DOHH2 (cell line): ENCODE data around the gene TRAPPC1.

Experiments used
- H3F3A ChIP-seq: fragments of 200-600 bp; sonication (generic), shearing (Covaris generic); 2 replicates; pipeline ENCODE4 v1.6.0; 2016; ENCODE audit warnings: antibody characterized with exemption, mild to moderate bottlenecking; ENCODE audit not compliant: control insufficient read depth, insufficient read depth
- H3K27ac ChIP-seq: fragments of 200-600 bp; sonication (generic); 2 replicates; pipeline ENCODE4 v1.5.1; 2014; ENCODE audit warnings: low read depth, mild to moderate bottlenecking, low read length, moderate library complexity
- H3K27me3 ChIP-seq: fragments of 200-600 bp; sonication (generic); 2 replicates; pipeline ENCODE4 v1.6.1; 2014; ENCODE audit warnings: mild to moderate bottlenecking, low read length, mixed read lengths; ENCODE audit not compliant: control insufficient read depth
- H3K36me3 ChIP-seq: fragments of 200-600 bp; sonication (generic); 2 replicates; pipeline ENCODE4 v1.6.1; 2014; ENCODE audit warnings: mild to moderate bottlenecking, low read length, moderate library complexity, mixed read lengths; ENCODE audit not compliant: control insufficient read depth
- H3K4me1 ChIP-seq: fragments of 200-600 bp; sonication (generic); 2 replicates; pipeline ENCODE4 v1.6.1; 2014; ENCODE audit warnings: mild to moderate bottlenecking, low read length, mixed read lengths; ENCODE audit not compliant: control insufficient read depth
- H3K4me2 ChIP-seq: fragments of 200-600 bp; sonication (generic); 2 replicates; pipeline ENCODE4 v1.6.0; 2014; ENCODE audit warnings: mild to moderate bottlenecking, low read length, moderate library complexity
- H3K4me3 ChIP-seq: fragments of 200-600 bp; sonication (generic); 2 replicates; pipeline ENCODE4 v1.5.1; 2014; ENCODE audit warnings: mild to moderate bottlenecking, low read length, mixed read lengths
- H3K79me2 ChIP-seq: fragments of 200-600 bp; sonication (generic); 2 replicates; pipeline ENCODE4 v1.6.1; 2014; ENCODE audit warnings: mild to moderate bottlenecking, low read length, mixed read lengths; ENCODE audit not compliant: control insufficient read depth
- H3K9me2 ChIP-seq: fragments of 200-600 bp; sonication (generic); replicated peaks from 2 replicates; pipeline ENCODE4 v1.6.1; 2014; ENCODE audit warnings: mild to moderate bottlenecking, low read length, mixed read lengths; ENCODE audit not compliant: control insufficient read depth
- H3K9me3 ChIP-seq: fragments of 200-600 bp; sonication (generic); 2 replicates; pipeline ENCODE4 v1.6.1; 2014; ENCODE audit warnings: antibody characterized with exemption, low read length, mixed read lengths; ENCODE audit not compliant: control insufficient read depth, insufficient read depth
- H4K20me1 ChIP-seq: fragments of 200-600 bp; sonication (generic); 2 replicates; pipeline ENCODE4 v1.6.0; 2014; ENCODE audit warnings: low read depth, mild to moderate bottlenecking, antibody characterized with exemption, low read length, moderate library complexity; ENCODE audit not compliant: control insufficient read depth, insufficient read depth
- EZH2phosphoT487 ChIP-seq: fragments of 200-600 bp; sonication (generic); IDR thresholded peaks from 2 replicates; pipeline ENCODE4 v1.6.1; 2017; ENCODE audit warnings: borderline replicate concordance, mild to moderate bottlenecking, antibody characterized with exemption, low read length, moderate library complexity, mixed read lengths
- TF ChIP-seq, protein P1 (sequence below): fragments of 200-600 bp; sonication (generic); IDR thresholded peaks from one replicate; pipeline ENCODE4 v1.5.1; 2014; ENCODE audit warnings: antibody characterized with exemption, mild to moderate bottlenecking, low read depth, low read length; ENCODE audit not compliant: poor library complexity, severe bottlenecking

TRAPPC1 gene

DNA sequence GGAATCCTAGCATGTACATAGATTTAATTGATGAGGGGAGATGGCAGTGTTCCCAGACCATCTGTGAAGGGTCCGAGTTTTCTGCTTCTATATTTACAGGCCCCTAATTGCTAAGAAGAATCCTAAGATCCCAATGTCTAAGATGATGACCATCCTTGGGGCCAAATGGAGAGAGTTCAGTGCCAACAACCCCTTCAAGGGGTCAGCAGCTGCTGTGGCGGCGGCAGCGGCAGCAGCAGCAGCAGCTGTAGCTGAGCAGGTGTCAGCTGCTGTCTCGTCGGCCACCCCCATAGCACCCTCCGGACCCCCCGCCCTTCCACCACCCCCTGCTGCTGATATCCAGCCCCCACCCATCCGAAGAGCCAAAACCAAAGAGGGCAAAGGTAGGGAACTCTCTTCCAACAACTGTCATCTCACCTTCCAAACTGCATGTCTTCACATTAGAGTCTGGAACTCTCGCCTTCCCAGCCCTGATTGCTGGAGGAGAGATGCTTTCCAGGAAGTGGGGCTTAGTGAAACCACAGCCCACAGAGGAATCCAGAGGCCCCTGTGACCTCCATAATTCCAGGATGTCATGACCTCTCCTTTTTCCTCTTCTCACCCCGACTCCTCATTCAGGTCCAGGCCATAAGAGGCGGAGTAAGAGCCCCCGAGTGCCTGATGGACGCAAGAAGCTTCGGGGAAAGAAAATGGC lies 38.4 kb downstream of the TRAPPC1 start:
- Histone ChIP-seq H3K36me3 (peaks cover 84% of the 10 kb centered on the region), H3F3A (no peaks in the 10 kb centered on the region), H3K27ac (no peak overlapping the region), H3K9me3 (no peaks in the 10 kb centered on the region), H3K9me2 (no peaks in the 10 kb centered on the region), H3K4me1 (peaks cover 4% of the 10 kb centered on the region), H4K20me1 (no peaks in the 10 kb centered on the region), H3K4me2 (no peak overlapping the region), H3K27me3 (no peaks in the 10 kb centered on the region), H3K79me2 (peaks cover 26% of the 10 kb centered on the region), H3K4me3 (no peak overlapping the region)
- TF ChIP-seq, protein P1, sequence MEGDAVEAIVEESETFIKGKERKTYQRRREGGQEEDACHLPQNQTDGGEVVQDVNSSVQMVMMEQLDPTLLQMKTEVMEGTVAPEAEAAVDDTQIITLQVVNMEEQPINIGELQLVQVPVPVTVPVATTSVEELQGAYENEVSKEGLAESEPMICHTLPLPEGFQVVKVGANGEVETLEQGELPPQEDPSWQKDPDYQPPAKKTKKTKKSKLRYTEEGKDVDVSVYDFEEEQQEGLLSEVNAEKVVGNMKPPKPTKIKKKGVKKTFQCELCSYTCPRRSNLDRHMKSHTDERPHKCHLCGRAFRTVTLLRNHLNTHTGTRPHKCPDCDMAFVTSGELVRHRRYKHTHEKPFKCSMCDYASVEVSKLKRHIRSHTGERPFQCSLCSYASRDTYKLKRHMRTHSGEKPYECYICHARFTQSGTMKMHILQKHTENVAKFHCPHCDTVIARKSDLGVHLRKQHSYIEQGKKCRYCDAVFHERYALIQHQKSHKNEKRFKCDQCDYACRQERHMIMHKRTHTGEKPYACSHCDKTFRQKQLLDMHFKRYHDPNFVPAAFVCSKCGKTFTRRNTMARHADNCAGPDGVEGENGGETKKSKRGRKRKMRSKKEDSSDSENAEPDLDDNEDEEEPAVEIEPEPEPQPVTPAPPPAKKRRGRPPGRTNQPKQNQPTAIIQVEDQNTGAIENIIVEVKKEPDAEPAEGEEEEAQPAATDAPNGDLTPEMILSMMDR, result no peak
- TF ChIP-seq EZH2phosphoT487, result no peak

DNA sequence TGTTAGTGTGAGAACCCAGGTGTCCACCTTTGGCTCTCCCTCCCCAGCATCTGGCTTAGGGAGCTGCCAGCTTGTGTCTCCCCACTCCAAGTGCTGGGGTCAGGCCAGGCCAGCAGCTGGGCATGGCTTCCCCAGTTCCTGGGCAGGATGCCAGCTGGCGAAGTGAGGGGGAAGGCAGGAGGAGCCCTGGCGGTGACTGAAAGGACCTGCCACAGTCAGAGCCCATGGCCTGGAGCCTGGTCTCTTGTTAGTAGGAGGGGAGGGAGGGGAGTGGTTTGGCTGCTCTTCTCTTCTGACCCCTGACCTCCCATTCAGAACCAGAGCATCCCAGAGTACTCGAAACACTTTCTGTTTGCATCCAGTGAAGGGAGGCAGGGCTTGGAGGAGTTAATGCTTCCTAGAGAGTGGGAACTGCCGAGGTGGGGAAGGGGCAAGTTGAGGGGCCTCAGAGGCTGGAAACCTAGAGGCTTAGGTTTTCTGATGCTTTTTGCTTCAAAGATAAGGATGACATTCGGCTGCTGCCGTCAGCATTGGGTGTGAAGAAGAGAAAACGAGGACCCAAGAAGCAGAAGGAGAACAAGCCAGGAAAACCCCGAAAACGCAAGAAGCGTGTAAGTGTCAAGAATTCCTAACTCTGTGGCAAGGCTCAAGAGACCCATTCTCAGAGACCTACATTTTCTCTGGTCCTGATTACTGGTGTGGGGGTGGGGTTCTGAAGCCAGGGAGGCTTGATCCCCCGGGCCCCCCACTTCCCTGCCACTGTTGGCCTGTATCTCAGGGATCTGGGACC lies 42.4 kb downstream of the TRAPPC1 start:
- no peaks in the 10 kb centered on the region for H3K27me3 ChIP-seq
- no peak overlapping the region for H3K4me3 ChIP-seq
- peaks cover 20% of the 10 kb centered on the region for H3K4me1 ChIP-seq
- H3K9me3 ChIP-seq, result no peaks in the 10 kb centered on the region
- peaks cover 70% of the 10 kb centered on the region for H3K36me3 ChIP-seq
- no peaks in the 10 kb centered on the region for H4K20me1 ChIP-seq
- no peaks in the 10 kb centered on the region for H3K9me2 ChIP-seq
- no peak overlapping the region for H3K27ac ChIP-seq
- peaks cover 12% of the 10 kb centered on the region for H3F3A ChIP-seq
- peaks cover 57% of the 10 kb centered on the region for H3K79me2 ChIP-seq
- no peak overlapping the region for H3K4me2 ChIP-seq
- TF ChIP-seq, protein P1, result no peak
- no peak for TF ChIP-seq EZH2phosphoT487

DNA sequence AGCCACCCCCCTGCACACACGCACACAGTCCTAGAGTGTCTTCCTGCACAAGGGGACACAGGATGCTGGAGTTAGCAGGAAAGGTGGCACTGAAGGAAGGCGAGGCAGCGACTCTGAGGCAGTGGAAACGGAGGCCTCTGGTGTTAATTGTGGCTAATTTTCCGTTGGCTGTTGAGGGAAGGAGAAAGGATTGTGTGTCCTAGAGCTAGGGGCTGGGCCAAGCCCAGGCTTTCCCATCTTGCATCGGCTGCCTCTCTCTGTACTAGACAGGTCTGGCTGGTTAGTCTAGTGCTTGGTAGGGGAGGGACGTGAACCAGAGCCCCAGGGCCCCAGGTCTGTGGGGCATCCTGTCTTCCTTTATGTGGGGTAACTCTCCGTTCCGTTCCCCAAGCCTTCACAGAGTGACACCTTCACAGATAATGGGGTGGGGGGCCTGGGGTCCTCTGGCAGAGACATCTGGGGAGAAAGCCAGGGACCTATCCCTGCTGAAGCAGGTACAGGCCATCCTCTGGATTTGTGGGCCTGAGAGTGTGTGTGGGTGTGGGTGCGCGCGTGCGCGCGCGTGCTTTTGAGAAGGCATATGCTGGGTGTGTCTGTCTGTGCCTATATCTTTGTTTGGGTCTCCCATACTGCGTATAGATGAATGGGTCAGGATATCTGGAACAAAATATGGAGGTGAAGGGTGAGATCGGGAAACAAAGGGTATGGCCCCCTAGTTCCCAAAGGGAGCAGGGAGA lies 43.4 kb downstream of the TRAPPC1 start, which contains the start of gene CHD3:
TSS of gene CHD3 (plus strand) at position 606 of the 737 bp plus-strand sequence. CDS start 212 bp downstream, outside the sequence.
- Histone ChIP-seq H3K36me3 (peaks cover 61% of the 10 kb centered on the region), H3F3A (peaks cover 19% of the 10 kb centered on the region), H3K79me2 (peaks cover 66% of the 10 kb centered on the region), H3K9me3 (no peaks in the 10 kb centered on the region), H3K27me3 (no peaks in the 10 kb centered on the region), H3K4me1 (peaks cover 28% of the 10 kb centered on the region), H3K4me2 (peak within 1 kb of the TSS; percentile 99), H4K20me1 (no peaks in the 10 kb centered on the region), H3K27ac (peak within 1 kb of the TSS; percentile 96), H3K4me3 (peak within 1 kb of the TSS; percentile 95), H3K9me2 (no peaks in the 10 kb centered on the region)
- TF ChIP-seq EZH2phosphoT487, result no peak
- TF ChIP-seq, protein P1, result no peak
